Effector CD8-positive, alpha-beta T cell (primary cell): ENCODE results near the gene LILRA5.
A peak's percentile ranks its signal among the peaks of the same experiment; 100 is the strongest.
"Not testable (repeated sequence)": the region's sequence is repeated elsewhere in the genome, so short reads cannot be mapped to it uniquely, and the experiment has no call there.

Experiments
- DNase-seq: peaks from one replicate; lab custom pipeline; 2025; lab: John Stamatoyannopoulos, UW

LILRA5 gene

GRCh38 chr19:54333586-54334298 lies 20.8 kb upstream of the LILRA5 start:
- no peak for DNase-seq

DNA sequence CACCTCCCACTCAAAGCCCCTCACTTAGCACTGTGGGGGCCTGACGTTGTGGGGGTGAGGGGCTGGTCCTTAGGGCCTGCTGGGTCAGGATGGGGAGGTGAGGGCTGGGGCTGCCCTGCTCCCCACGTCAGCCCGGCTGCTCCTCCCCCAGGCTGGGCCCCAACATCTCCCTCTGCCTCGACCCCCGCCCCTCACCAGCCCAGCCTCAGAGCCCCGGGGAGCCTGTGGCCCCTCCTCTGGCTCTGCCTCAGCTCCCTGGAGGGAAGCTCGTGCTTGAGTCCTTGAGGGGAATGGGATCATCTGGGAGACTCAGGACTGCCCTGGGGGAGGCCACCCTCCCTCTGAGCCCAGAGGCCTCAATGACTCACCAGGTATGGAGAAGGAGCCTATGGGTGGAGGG lies 19.2 kb upstream of the LILRA5 start:
- no peak for DNase-seq

- DNase-seq, result no peak
These were observed 18.7 kb upstream of the LILRA5 start for GRCh38 chr19:54331626-54332025.

DNA sequence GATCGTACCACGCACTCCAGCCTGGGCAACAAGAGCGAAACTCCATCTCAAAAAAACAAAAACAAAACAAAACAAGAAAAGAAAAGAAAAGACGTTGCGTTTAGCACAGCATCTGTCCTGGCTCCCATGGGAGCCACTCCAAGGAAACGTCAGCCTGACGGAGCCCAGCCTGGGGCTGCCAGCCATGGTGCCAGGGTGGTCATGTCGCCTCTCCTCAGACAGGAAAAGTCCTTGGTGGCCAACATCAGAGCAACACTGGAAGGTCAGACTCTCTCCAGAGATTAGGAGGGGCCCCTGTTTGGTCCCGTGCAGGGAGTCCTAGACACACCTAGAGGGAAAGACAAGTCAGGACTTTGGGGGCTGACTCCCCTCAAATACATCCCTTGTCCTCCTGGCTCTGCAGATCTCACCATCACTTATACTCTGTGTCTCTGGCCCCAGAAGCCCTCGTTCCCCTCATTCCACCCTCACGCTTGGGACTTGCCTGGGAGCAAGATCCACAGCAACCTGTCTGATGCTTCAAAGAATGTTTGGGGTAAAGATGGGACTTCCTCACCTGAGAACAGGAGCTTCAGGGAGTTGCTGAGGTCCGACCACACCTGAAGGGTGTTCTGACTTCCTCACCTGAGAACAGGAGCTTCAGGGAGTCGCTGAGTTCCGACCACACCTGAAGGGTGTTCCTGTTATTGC lies 16.7 kb upstream of the LILRA5 start:
- no peak for DNase-seq

- not testable (repeated sequence) for DNase-seq
These were observed 15.8 kb upstream of the LILRA5 start for GRCh38 chr19:54328781-54329180.

DNA sequence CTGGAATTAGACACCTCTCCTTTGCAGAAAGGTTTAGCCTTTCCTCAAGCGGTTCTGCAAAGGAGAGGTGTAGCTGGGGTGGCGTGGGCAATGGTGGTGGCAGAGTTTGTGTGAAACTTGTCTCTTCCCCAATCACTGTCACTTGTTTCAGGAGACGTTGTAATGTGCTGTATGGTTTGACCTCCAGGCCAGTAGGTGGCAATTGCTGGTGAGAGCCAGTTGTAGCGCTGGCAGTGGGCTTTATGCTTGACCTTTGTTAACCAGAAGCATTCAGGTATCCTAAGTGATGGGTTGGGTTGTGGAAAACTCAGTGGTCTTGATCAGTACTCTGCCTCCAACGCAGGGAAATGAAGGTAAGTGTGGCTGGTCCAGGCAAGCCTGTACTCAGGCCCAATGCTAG lies 12.7 kb upstream of the LILRA5 start:
- no peak for DNase-seq

- DNase-seq, result peak; percentile 26
These were observed 12.2 kb upstream of the LILRA5 start for GRCh38 chr19:54325194-54325621.

- DNase-seq, result no peak
These were observed 11.1 kb upstream of the LILRA5 start for GRCh38 chr19:54324071-54324470.

DNA sequence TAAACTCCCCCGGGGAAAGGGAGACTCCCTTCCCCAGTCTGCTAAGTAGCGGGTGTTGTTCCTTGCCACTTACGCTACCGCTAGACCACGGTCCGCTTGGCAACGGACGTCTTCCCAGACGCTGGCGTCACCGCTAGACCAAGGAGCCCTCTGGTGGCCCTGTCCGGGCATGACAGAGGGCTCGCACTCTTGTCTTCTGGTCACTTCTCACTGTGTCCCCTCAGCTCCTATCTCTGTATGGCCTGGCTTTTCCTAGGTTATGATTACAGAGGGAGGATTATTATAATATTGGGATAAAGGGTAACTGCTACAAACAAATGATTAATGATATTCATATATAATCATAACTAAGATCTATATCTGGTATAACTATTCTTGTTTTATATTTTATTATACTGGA lies 10.0 kb upstream of the LILRA5 start:
- DNase-seq, result not testable (repeated sequence)

GRCh38 chr19:54322295-54322694 lies 9.3 kb upstream of the LILRA5 start:
- DNase-seq, result not testable (repeated sequence)

DNA sequence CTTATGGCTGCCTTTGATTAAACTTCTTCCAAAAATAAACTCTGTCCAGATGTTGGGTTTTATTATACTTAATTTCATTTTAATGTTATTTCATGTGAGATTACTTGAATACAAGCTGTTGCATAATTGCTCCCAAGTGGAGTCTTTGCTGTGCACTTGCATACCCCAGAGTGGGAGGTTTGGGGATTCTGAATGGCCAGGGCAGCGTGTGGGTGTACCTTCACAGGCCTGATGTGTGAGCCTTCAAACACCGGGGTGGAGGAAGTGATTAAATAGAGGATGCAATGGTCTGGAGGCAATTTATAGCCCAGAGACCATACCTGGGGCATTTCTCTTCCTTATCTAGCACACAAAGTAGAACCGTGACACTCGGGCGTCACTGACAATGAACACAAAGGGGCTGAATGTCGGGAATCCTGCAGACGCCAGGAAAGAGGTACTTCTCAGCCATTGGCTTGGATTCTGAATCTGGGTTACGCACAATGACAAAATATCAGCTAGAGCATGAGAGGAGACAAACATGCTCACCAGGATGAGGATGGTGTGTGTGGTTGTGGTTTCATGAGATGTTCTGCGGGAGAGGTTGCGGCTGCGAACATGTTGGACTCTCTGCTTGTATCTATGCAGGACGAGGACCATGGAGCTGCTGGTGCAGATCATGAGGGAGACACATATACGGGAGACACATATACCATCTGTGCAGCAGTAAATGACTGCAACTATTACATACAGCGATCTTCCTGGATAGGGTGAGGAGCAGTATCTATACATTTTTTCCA lies 7.1 kb upstream of the LILRA5 start:
- no peak for DNase-seq

DNA sequence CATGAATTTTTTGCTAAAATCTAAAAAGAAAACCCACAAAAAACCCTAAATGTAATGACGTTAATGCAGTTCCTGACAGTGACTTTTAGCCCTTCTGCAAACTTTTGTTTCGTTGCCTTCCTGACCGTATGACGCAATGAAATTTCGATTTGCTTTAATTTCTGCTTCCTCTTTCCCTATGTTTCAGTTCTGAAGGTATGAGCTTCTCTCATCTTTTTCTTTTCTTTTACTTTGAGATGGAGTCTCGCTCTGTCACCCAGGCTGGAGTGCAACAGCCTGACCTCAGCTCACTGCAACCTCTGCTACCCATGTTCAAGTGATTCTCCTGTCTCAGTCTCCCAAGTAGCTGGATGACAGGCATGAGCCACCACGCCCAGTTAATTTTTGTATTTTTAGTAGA lies 6.1 kb upstream of the LILRA5 start:
- no peak for DNase-seq

DNA sequence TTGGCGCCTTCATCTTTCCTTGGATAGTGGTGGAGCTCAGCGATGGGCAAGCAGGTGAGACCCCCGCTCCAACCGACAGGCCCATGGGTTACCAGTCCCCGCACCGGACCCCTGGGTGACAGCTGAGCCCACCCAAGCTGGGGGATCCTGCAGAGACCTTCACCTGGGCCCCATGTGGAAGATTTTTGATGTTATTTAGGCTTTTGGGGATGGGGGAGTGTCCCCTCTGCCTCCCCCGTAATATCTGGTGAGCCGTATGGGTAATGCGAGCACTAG lies 4.9 kb upstream of the LILRA5 start:
- no peak for DNase-seq

GRCh38 chr19:54317108-54317964 lies 4.4 kb upstream of the LILRA5 start:
- DNase-seq, result no peak

DNA sequence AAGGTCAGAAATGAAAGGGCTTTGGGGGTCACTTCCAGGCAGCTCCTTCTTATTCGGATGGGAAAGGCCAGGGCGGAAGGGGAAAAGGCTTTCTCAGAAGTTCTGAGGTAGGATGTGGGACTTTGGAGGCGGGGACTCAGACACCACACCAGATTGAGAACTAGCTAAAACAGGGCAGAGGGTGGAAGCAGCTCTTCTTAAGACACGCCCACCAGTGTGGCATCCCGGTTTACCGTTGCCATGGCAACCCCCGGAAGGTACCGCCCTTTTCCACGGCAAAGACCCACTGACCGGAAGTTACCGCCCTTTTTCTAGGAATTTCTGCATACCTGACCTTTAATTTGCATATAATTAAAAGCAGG lies 3.8 kb upstream of the LILRA5 start:
- no peak for DNase-seq

DNA sequence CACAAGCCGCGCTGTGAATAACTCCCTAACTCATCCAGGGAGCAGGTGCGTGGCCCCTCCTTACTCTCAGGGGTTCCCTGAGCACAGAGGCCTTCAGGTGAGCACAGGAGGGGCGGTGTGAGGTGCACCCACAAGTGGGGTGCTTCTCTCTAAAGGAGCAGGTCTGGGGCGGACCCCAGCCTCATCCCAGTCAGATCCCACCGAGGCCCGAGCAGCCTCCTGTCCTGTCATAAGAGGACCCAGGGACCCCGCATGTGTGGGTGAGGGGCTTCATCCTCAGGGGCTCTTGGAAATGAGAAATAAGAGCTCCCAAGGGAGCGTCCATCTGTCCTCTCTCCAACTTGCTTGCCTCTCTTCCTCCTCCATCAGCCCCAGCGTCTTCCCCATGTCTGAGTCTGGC lies 3.0 kb upstream of the LILRA5 start:
- DNase-seq, result no peak

DNA sequence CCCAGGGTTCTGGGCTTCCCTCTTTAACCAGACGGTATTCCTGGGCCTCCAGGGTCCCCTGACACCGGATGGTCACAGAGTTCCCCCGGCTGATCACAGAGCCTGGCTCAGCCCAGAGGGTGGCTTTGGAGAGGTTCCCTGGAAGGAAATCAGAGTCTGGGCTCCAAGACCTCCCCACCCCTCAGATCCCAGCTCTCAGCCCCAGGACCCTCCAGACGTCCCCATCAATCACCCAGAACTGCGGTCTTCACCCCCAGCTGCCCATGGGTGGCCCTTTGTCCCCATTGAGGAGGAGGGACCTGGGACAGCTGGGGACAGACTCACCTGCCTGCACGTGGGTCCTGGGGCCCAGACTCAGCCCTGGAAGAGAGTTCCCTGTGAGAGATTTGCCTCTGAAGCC lies 955 bp downstream of the LILRA5 start:
- DNase-seq, result no peak

GRCh38 chr19:54311486-54311885 lies 1.5 kb downstream of the LILRA5 start:
- DNase-seq, result no peak

GRCh38 chr19:54310543-54310942 lies 2.4 kb downstream of the LILRA5 start:
- DNase-seq, result no peak

GRCh38 chr19:54309811-54310210 lies 3.2 kb downstream of the LILRA5 start:
- no peak for DNase-seq

GRCh38 chr19:54307389-54308020 lies 5.5 kb downstream of the LILRA5 start:
- DNase-seq, result no peak

DNA sequence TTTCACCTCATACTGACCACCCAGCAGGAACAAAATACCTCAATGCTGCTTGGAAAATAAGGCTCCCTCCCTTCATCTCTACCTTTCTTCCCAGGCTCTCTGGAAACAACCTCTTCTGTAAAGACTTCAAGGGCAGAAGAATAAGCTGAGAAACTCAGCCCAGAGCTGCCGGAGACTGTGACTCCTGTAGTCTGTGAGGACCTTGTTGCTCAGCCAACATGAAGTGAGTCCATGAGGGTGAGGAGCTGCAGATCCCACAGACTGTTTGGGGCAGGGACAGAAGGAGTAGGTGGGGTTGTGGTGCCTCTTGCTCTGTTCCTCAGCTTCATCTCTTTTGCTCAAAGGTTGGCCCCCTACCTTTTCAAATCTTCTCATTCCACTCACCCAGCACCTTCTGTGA lies 7.8 kb downstream of the LILRA5 start:
- no peak for DNase-seq
